NK-92 treated with Interleukin-12 subunit alpha and Interleukin-12 subunit beta, amount 100 ng/mL, for 24 hours (cell line): ENCODE data around the gene TMSB10.
A peak's percentile ranks its signal among the peaks of the same experiment; 100 is the strongest.
"Not testable (repeated sequence)": the region's sequence is repeated elsewhere in the genome, so short reads cannot be mapped to it uniquely, and the experiment has no call there.

Experiments used
- DNase-seq: peaks from one replicate; lab custom pipeline; 2025; lab: John Stamatoyannopoulos, UW

TMSB10 gene

DNA sequence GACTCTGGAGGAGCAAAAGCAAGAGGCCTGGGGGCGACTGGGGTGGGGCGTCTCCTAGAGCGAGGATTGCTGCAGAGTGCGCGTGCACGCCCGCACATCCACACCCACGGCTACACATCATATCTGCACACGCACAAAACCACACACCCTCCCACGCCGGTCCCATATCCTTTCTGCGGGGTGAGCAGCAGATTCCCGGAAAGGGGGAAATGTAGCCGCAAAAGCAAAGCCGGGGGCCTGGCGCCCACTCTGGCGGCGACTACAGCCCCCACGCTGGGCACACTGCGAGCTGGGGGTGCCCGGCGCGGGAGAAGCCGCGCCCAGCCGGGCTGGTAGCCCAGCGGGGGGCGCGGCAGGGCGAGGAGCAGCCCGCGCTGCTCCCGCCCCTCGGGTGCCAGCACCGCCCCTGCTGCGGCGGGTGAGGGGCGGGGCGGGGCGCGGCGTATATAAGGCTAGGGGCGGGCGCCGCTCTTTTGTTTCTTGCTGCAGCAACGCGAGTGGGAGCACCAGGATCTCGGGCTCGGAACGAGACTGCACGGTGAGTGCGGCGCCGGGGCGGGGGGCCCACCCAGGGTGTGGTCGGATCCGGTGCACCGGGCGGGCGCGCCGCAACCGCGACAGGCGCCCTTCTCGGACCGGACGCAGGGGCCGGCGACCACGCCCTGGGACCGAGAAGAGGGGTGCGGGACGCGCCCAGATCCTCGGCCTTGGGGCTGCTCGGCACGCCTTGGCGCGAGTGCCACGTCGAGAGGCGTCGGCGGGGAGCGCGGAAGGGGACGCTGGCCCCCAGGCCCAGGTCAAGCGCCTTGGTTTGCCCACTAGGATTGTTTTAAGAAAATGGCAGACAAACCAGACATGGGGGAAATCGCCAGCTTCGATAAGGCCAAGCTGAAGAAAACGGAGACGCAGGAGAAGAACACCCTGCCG is at the start of gene TMSB10:
TMSB10 (plus strand) TSS at position 476 of the 927 bp plus-strand sequence.
- DNase-seq: peak; percentile 70

GRCh38 chr2:84855731-84856130 is 49.7 kb upstream of the TMSB10 start:
- no peak for DNase-seq

- DNase-seq: no peak
These were observed 48.7 kb upstream of the TMSB10 start for GRCh38 chr2:84856787-84857186.

- no peak for DNase-seq
These were observed 47.9 kb upstream of the TMSB10 start for GRCh38 chr2:84857566-84857965.

- no peak for DNase-seq
These were observed 47.3 kb upstream of the TMSB10 start for GRCh38 chr2:84858123-84858522.

DNA sequence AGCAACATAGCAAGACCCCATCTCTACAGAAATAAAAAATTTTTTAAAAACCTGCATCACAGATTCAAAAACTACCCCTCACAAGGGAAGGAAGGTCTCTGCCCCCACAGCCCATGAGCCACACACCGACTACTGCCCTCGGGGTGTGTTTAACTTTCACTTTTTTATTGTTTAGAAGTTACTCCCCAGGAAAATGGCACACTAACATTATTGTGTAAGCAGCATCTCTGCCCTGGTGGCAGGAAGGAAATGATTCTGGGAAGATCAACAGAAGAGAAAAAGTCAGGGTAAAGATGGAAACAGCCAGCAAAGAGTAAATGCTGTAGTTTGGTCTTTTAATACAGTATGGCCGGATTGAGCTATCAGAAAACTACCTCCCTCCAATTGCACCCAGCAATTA is 46.5 kb upstream of the TMSB10 start:
- no peak for DNase-seq

DNA sequence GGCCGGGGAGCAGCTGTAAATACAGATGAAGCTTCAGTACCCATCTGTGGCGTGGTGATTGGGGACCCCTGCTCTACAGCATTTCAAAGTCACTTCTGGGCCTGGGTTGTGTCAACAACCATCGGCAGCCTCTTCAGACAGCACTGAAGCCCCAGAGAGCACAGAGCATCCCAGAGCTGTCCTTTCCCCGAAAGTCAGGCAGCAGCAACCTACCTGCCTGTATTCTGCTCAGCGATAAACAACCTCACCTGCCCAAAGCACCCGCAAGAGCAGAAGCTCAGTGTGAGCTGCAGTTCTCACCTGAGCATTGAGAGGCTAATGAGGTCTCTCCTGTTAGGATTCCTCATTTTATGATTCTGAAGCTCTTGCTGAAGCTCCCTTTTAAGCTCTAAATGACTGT is 43.9 kb upstream of the TMSB10 start:
- no peak for DNase-seq

- DNase-seq: no peak
These were observed 43.5 kb upstream of the TMSB10 start for GRCh38 chr2:84862006-84862405.

DNA sequence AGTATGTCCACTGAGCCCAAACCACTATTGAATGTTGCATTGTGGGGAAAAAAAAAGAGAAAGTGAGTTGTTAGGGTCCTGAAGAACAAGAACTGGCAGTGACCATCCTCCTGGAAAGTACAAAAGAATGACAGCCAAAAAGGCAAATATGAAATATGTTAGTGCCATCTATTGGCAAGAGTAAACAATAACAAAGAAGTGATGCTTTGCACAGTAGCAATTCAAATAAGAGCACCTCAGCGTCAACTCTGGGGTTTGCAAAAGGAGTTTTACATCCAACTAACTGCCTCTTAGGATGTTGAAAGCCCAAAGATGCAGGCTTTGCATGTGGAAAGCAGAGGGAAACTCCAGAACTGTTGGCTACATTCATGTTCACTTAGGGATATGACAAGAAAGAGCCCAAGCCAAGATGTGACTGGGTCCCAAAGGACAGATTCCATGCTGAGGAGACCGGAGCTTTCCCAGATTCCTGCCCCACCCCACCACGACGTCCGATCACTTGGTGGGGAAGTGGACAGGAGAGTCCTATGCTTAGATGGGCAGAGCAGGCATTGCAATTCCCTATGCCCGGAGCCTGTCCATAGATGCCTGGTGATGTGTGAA is 40.2 kb upstream of the TMSB10 start:
- no peak for DNase-seq

GRCh38 chr2:84866122-84866521 is 39.3 kb upstream of the TMSB10 start:
- no peak for DNase-seq

- not testable (repeated sequence) for DNase-seq
These were observed 37.1 kb upstream of the TMSB10 start for GRCh38 chr2:84868327-84868726.

DNA sequence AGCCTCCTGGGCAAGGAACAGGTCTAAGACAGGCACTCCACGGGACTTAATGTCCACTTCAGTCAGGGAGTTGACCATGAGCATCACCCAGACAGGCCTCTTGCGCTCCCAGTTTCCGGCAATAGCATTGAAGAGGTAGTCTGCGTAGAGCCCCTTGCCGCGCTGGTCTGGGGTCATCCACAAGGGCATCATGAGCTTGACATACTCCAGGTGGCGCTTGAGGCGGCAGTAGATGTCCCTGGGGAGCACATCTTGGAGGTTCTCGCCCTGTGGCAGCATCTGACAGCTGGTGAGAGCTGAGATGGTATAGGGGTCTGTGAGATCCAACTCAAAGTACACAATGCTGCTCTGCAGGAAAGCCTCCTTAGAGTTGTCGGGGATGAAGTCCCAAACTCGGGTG is 35.1 kb upstream of the TMSB10 start:
- no peak for DNase-seq

GRCh38 chr2:84872691-84873090 is 32.8 kb upstream of the TMSB10 start:
- DNase-seq: not testable (repeated sequence)

DNA sequence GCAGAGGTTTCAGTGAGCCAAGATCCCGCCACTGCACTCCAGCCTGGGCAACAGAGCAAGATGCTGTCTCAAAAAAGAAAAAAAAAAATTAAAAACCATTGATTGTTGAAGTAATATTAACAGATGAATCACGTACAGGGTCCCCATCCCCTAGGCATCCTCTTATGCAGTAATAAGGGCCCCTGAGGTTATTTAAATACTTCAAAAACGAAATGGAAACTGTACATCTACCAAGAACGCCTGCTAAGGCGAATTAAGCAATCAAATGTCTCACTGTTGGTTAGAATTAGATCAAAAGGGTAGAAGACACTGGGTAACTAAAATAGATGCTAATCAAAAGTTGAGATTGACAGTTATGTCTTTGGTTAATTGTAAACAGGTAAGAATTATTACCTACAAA is 32.1 kb upstream of the TMSB10 start:
- DNase-seq: no peak

- DNase-seq: no peak
These were observed 30.9 kb upstream of the TMSB10 start for GRCh38 chr2:84874381-84875212.

- DNase-seq: no peak
These were observed 30.3 kb upstream of the TMSB10 start for GRCh38 chr2:84875213-84875560.

- not testable (repeated sequence) for DNase-seq
These were observed 29.8 kb upstream of the TMSB10 start for GRCh38 chr2:84875619-84876018.

DNA sequence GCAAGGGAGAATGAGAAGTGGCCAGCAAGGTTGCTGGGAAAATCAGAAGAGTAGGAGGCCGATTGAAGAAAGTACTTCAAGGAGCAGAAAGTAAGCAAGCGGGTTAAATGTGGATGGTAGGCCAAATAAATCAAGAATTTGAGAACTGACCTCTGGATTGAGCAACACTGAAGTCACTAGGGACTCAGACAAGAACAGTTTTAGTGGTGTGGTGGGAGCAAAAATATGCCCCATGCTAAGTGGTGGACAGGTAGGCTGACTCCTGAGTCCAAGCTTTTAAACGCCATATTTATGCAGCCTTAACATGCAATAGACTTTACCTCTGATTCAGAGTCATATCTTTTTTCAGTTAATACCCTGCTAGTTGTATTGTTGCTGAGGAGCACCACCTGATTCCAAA is 29.1 kb upstream of the TMSB10 start:
- no peak for DNase-seq

DNA sequence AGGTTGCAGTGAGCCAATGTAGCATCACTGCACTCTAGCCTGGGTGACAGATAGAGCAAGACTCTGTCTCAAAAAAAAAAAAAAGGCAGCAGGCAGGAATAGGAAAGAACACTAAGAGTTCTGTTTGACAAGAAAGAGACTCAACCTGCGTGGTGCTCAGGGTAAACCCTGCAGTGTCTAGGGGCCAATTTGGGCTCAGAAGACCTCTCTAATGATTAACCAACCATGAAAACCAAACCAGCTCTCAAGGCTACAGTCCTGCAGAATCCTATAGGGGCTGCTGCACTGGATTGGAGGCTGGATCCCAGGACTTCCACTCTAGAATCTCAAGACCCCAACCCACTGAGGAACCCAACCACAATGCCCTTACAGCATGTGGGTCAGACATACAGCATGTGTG is 27.0 kb upstream of the TMSB10 start:
- DNase-seq: no peak

GRCh38 chr2:84878896-84879583 is 26.4 kb upstream of the TMSB10 start:
- no peak for DNase-seq

DNA sequence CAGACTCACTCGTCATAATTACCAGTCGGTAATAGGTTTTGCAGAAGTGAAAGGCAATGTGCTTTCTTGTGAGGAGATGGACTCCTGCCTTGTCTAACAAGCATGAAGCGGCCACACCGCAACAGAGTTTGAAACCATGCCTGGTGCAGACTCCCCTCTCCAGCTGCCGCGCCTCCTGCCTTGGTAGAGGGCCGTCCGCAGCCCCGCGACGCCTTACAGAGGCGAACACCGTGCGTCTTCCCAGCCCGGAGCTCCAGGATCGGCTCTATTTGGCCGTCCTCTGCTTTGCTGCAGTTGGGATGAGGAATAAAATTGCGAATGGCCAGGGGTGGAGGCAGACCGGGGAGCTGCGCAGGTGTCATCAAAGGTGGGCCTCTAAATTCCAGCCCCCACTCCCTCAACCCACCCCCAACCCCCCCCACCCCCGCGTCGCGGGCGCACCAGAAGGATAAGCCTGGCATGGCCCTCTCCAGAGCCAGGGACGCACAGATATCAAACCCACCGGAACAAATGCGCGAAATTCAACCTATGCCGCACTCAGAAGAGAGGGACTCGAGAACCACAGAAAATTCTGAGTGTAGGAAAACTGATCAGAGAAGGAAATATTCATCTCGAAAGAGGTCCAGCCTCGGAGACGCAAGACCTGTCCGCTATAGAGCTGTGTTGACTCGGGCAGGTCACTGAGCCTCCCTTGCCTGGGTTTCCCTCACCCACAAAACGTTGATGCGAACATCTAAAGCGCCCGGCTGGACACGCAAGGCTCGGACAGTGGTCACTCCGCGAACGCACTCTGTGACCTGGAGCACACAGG is 25.7 kb upstream of the TMSB10 start:
- DNase-seq: no peak

DNA sequence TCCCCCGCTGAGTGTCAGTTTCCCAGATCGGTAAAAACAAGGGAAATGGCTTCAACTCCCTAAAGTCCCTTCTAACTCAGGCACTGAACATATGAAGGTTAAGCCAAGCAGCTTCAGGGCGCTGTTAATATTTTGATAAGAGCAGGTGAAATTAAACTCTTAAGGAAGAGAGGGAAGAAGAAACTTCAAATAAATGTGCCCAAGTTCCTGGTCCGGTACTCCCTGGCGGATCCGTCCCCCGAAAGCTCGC is 25.1 kb upstream of the TMSB10 start:
- no peak for DNase-seq
